Astrocyte of the hippocampus (primary cell): Measurements from ENCODE around the gene RPUSD4.

Source experiments
- DNase-seq: peaks from one replicate; pipeline ENCODE4 v3.0.0; 2011; ENCODE audit warnings: low read depth, low spot score

RPUSD4 gene

DNA sequence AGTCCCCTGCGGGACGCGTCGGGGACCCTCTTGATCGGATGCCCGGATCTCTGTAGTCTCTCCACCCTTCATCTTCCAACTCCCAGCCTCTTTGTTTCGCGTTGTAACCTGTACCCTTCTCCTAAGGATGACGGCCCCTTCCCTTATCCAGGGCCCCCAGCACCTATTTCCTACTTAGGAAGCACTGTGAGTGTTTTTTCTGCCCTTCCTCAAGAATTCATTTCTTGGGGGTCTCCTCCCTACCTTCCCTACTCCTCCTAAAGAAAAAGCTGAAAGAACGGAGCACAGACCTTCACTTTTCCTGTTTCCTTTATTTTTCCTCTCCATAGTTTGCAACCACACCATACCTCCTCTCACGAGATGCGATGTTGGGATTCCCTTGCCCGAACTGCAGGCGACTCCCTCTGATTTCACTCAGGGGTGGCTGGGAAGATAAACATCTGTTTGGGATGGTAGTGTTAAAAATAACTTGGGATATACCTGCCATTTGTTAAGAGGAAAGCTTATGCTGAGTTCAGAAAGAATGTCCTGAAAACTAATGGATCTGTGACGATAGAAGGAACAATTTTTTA is 725 bp upstream of the RPUSD4 start:
- DNase-seq = peak; percentile 29

DNA sequence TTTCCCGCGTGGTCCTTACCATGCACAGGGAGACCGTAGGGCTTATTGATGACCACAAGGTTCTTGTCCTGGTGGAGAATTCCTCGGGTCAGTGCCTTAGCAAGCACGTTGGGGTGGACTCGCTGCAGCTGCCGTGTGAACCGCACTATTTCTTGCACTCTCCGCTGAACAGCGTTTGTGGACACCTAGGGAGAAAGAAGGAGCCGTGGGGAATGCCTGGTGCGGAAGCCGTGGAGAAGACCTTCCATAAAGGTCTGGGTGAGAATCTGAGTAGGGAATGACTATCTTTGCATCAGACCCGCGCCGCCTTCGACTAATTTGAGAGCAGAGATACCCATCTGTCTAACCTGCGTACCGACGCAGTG is 597 bp downstream of the RPUSD4 start:
- DNase-seq = no peak

- DNase-seq = no peak
Measured at GRCh38 chr11:126207896-126208295, 3.6 kb downstream of the RPUSD4 start.

- DNase-seq = no peak
Measured at GRCh38 chr11:126205359-126205758, 6.1 kb downstream of the RPUSD4 start.

DNA sequence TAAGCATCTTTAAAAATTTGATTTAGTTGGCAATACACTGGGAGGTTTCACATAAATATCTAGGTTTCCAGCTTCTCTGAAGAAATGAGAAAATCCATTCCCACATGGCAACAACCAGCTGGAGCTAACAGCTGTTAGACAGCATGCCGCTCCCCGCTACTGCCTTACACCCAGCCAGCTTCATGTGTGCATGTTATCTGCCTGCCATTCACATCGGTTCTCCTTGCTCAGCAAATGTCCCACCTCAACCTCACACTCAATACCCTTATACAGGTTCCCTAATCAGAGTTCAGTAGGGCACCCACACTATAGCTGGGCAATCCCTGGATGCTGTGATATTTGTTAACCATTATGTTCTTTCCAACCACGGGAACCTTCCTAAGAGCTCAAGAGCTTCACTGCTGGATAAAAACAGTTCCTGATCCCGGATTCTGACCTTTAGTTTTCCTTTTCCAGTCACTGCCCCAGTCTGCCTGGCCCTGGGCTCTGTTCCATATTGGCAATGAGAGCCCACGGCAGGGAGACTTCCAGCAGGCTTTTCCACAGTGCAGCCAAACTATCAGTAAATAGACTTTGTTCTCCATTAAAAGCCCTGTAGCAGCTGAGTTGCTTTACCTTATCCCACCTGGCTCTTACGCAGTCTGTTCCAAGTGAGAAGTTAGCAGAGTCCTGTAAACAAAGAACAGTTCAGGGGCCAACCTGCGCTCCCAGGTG is 8.6 kb downstream of the RPUSD4 start:
- DNase-seq = no peak

DNA sequence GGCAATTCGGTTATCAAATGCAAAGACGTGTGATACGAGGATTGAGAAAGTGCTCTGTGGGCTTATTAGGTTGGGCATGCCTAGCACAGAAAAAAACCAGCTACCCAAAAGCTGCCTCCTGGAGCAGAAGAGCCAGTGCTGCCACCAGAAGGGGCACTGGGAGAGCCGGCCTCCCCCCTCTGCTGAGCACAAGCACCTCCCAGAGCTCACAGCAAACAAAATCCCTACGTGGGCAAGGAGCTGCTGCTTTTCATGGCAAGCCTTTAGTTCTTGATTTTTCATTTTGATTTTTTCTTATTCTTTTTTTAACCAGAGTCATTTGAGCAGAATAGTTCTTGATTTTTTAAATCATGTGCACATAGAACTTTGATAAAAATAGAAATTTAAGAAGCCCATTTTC is 12.8 kb downstream of the RPUSD4 start:
- no peak for DNase-seq

GRCh38 chr11:126197277-126197939 is 14.0 kb downstream of the RPUSD4 start:
- peak; percentile 31 for DNase-seq

DNA sequence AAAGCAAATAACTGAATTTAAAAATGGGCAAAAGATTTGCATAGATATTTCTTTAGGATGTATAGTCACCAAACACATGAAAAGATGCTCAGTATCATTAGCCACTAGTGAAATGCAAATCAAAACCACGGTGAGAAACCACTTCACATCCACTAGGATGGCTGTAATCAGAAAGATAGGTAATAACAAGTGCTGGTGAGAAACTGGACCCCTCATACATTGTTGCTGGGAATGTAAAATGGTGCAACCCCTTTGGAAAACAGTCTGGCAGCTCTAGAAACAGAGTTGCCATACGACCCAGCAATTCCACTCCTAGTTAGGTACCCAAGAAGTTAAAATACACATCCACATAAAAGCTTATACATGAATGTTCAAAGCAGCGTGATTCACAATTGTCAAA is 16.3 kb downstream of the RPUSD4 start:
- no peak for DNase-seq

DNA sequence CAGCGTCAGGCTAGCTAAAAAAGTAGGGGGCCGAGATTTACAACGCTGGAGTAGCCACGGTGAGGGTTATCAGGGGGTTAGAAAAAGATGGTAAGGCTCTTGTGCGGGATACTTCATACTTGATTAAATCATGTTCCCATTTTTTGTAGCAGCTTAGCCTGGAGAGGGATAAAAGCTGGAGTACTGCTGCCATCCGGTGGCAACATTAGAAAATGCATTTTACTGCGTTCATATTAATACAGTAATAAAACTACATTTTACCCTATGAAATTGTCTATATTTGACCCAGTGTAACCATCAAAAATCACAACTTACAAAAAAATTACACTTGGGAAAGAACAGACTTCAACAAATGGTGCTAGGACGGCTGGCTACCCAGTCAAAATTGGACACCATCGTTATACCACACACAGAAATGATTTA is 17.3 kb downstream of the RPUSD4 start:
- peak; percentile 67 for DNase-seq

GRCh38 chr11:126193038-126193478 is 18.4 kb downstream of the RPUSD4 start:
- no peak for DNase-seq

DNA sequence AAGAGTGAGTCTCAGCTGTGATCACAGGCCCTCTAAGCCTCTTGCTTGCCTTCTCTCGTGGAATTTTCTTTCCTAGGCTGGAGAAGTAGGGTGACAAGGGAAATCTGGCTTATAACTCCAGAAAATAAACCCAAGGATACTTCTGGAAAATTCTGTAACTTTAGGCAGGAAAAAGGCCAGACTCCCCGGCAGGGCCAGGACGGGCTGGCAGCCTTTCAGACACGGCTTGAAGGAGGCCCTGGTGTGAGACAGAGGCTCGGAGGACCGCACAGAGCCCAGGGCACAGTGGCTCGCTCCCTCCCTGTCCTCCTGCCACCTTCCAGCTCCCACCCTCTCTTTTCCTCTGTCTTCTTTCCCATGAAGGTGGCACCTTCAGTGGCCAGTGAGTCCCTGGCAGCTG is 19.1 kb downstream of the RPUSD4 start:
- no peak for DNase-seq

- no peak for DNase-seq
Measured at GRCh38 chr11:126191379-126192073, 19.9 kb downstream of the RPUSD4 start.

- no peak for DNase-seq
Measured at GRCh38 chr11:126190792-126191191, 20.7 kb downstream of the RPUSD4 start.

DNA sequence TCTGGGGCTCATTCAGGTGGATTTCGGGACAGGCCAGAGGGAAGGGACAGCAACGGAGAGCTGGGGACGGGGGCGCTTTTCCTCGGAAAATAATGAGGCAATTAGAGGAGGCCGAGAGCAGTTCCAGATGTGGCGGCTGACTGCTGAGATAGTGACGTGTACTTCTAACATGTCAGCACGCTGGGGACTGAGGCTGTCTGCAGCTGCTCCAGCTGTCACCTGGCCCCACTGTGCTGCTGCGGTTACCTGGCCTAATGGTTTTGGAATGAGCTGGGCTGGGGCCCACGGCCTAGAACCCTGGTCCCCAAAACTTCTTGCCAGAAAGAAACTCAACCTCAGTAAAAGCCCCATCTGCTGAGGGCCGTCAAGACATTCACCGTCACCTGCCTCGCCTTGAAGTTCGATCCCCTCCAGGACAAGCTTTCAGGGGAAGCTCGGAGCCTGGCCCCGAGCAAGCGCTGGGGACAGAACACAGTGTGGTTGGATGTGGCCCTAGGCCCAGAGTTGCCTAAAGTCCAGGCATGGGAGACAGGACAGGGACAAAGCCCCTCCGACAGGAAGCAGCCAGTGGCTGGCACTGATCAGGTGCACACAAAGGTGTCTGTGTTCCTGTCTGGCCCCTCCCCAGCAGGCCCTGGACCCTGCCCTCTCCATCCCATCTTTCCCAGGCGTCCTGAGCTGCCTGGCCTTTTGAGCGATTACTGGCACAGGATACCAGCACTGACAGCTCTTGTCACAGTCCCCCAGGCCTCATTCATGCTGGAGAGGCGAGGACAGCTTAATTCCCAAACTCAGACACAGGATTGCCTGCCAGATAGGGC is 22.1 kb downstream of the RPUSD4 start:
- no peak for DNase-seq

- DNase-seq = no peak
Measured at GRCh38 chr11:126188332-126189108, 22.9 kb downstream of the RPUSD4 start.

DNA sequence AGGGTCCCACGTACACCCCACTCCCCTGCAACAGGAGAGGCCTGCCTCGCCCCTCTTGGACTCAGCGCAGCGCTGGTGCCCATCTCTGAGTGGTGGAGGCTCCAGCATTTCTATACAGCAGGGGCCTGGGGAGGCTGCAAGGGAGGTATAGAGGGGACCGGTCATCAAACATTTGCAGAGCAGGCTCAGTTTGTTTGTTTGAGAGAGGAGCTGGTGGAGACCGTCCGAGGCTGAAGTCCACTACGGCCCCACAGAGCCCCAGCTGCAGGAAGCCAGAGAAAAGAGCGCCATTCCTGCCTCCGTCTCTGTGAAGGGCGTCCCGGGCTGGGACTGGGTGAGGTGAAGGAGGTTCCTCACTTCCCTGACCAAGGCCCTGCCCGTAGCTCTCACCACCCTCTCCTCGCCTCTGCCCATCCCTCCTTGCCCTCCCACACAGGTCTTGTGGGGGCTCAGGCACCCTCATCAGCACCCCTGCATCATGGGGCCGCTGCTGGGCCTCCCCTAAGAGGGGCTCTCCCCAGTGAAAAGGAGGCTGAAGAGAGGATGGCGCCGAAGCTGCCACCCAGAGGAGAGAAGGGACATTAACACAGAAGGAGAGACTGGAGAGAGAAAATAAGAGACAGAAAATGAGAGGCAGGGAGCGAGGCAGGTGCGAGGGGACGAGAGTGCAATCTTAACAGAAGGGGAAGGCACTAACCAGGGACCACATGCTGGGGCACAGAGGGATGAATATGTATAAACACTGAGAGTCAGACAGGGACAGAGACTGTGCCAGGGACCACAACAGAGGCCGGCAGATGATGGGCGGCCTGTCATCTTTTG is 24.5 kb downstream of the RPUSD4 start:
- no peak for DNase-seq

DNA sequence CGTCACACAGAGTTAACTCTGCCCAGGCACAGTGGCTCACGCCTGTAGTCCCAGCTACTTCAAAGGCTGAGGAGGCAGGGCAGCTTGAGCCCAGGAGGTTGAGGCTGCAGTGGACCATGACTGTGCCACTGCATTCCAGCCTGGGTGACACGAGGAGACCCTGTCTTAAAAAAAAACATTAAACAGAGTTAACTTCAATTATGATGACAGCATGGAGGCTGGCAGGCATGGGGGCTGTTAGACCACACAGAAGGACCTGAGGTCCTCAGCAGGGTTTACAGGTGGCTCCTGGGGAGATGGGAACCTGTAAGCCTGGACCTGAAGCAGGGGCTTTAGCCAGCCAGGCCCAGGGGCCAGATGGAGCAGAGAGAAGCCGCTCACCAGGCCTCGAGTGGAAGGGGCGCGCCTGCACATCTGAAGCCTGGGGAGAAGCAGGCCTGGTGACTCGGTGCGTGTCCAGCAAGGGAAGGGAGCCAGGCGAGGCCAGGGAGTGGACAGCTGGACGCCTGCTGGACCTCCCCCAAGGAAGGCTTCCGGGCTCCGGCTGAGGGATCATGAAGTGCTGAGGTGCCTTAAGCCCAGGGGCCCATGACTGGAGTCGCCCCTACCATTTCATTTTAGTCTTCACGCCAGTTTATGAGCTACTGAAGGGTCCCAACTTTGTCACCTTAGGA is 25.3 kb downstream of the RPUSD4 start:
- DNase-seq = no peak

- no peak for DNase-seq
Measured at GRCh38 chr11:126185259-126186024, 26.0 kb downstream of the RPUSD4 start.
